Astrocyte (in vitro differentiated cells and primary cell): Measurements from ENCODE around the gene MVD.

ENCODE experiments used
- EZH2 ChIP-seq: IDR thresholded peaks from 2 replicates; pipeline ENCODE4 v1.6.1; 2012; ENCODE audit warnings: mild to moderate bottlenecking, low read length, inconsistent platforms; ENCODE audit not compliant: insufficient read depth
- TF ChIP-seq, protein P1 (sequence below): IDR thresholded peaks from 2 replicates; pipeline ENCODE4 v1.5.1; 2011; ENCODE audit warnings: low read depth, mild to moderate bottlenecking, inconsistent platforms, low read length, moderate library complexity; ENCODE audit not compliant: insufficient read depth

DNA sequence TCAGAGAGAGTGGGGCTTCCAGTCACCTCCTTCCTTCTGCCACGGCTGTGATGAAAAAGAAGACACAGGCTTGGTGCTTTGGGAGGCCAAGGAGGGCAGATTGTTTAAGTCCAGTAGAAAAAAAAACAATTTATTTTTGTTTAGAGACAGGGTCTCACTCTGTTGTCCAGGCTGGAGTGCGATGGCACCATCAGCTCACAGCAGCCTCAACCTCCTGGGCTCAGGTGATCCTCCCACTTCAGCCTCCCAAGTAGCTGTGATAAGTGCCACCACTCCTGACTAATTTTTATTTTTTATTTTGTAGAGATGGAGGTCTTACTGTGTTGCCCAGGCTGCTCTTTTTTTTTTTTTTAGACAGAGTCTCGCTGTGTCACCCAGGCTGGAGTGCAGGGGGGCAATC is 2.7 kb upstream of the MVD start:
- TF ChIP-seq, protein P1, sequence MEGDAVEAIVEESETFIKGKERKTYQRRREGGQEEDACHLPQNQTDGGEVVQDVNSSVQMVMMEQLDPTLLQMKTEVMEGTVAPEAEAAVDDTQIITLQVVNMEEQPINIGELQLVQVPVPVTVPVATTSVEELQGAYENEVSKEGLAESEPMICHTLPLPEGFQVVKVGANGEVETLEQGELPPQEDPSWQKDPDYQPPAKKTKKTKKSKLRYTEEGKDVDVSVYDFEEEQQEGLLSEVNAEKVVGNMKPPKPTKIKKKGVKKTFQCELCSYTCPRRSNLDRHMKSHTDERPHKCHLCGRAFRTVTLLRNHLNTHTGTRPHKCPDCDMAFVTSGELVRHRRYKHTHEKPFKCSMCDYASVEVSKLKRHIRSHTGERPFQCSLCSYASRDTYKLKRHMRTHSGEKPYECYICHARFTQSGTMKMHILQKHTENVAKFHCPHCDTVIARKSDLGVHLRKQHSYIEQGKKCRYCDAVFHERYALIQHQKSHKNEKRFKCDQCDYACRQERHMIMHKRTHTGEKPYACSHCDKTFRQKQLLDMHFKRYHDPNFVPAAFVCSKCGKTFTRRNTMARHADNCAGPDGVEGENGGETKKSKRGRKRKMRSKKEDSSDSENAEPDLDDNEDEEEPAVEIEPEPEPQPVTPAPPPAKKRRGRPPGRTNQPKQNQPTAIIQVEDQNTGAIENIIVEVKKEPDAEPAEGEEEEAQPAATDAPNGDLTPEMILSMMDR, result no peak
- no peak for TF ChIP-seq EZH2
